PFSK-1 (cell line): Measurements from ENCODE around the gene ATP6V1F.

ENCODE experiments used
- FOXP2 ChIP-seq: optimal IDR thresholded peaks from 2 replicates; pipeline ENCODE3; 2011; ENCODE audit warnings: borderline replicate concordance, control low read depth, inconsistent platforms; ENCODE audit not compliant: insufficient read depth; ENCODE audit errors: extremely low read length, extremely low read depth
- POLR2AphosphoS5 ChIP-seq: IDR thresholded peaks from 2 replicates; pipeline ENCODE4 v1.6.1; 2012; ENCODE audit warnings: low read depth, mild to moderate bottlenecking, control low read depth, low read length, moderate library complexity
- REST ChIP-seq, 2 experiments: IDR thresholded peaks; 2 replicates each; pipeline versions ENCODE4 v1.6.1 to v1.8.0; 2011 to 2012; ENCODE audit warnings: low read depth in 2 of 2, low read length in 2 of 2, control low read depth in 1 of 2, inconsistent platforms in 1 of 2, mild to moderate bottlenecking in 1 of 2, moderate library complexity in 1 of 2; ENCODE audit not compliant: insufficient read depth in 1 of 2
- SIN3A ChIP-seq: IDR thresholded peaks from 2 replicates; pipeline ENCODE4 v1.6.1; 2012; ENCODE audit warnings: mild to moderate bottlenecking, low read length, moderate library complexity, borderline replicate concordance; ENCODE audit not compliant: insufficient read depth
- TAF1 ChIP-seq: IDR thresholded peaks from 2 replicates; pipeline ENCODE4 v1.6.1; 2012; ENCODE audit warnings: low read length, control low read depth, borderline replicate concordance; ENCODE audit not compliant: insufficient read depth

Gene ATP6V1F

GRCh38 chr7:128886391-128887168 is 23.9 kb downstream of the ATP6V1F start:
- no peak for TF ChIP-seq POLR2AphosphoS5
- no peak for TF ChIP-seq TAF1
- no peak for TF ChIP-seq SIN3A
- no peak for TF ChIP-seq FOXP2
- no peak for TF ChIP-seq REST (IDR thresholded peaks at IDR 0.05; ENCODE audit: insufficient read depth in 1 of 2, low read depth in 2 of 2, low read length in 2 of 2)

- TF ChIP-seq TAF1 (no peak), SIN3A (no peak), FOXP2 (no peak), POLR2AphosphoS5 (no peak)
Measured at GRCh38 chr7:128887169-128888038, 24.7 kb downstream of the ATP6V1F start.

DNA sequence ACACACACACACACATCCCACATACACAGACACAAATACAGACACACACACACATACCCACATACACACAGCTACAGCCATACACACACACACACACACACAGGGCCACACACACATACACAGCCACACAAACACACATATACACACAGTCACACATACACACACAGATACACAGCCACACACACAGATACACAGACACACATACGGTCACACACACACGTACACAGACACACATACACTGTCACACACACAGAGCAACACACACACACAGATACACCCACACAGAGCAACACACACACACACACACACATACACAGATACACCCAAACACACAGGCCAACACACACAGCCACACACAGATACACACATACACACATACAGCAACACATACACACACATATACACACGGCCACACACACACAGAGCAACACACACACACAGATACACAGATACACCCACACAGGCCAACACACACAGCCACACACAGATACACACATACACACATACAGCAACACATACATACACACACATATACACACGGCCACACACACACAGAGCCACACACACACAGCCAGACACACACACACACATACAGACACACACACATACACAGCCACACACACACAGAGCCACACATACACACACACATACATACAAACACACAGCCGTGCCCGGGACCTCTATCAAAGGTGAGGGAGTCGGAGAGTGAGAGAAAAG is 25.5 kb downstream of the ATP6V1F start:
- TF ChIP-seq TAF1 (no peak), POLR2AphosphoS5 (no peak), SIN3A (no peak), REST (IDR thresholded peaks at IDR 0.05; ENCODE audit: insufficient read depth in 1 of 2, low read depth in 2 of 2, low read length in 2 of 2) (no peak), FOXP2 (no peak)

GRCh38 chr7:128888756-128889095 is 26.1 kb downstream of the ATP6V1F start:
- TF ChIP-seq FOXP2 (no peak), POLR2AphosphoS5 (no peak), TAF1 (no peak), SIN3A (no peak), REST (IDR thresholded peaks at IDR 0.05; ENCODE audit: insufficient read depth in 1 of 2, low read depth in 2 of 2, low read length in 2 of 2) (no peak)

DNA sequence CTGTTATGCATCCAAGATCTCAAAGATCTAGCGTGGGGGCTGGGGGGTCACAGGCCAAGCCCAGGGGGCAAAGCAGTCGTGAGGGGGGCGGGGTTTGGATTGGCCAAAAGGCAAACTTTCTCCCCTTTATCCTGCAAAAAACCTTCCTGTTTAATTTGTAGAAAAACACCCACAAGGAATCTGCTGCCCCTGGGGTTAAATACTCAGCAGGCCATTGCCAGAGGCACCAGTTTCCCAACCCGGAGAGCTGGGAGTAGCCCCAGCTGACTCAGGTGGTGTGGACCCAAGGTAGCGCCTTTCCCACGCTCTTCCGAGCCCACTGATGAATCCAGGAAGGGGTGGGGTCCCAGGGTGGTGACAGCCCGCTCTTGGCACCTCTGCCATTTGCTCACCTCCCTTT is 26.5 kb downstream of the ATP6V1F start:
- TF ChIP-seq FOXP2 (no peak), POLR2AphosphoS5 (no peak), TAF1 (no peak), REST (IDR thresholded peaks at IDR 0.05; ENCODE audit: insufficient read depth in 1 of 2, low read depth in 2 of 2, low read length in 2 of 2) (no peak), SIN3A (no peak)
